IPS-18c (cell line): ENCODE data around the gene VWA8.
"Not testable (repeated sequence)": the region's sequence is repeated elsewhere in the genome, so short reads cannot be mapped to it uniquely, and the experiment has no call there.

ENCODE experiments used
- H3K4me3 ChIP-seq: 2 replicates; pipeline ENCODE4 v1.7.0; 2013; ENCODE audit warnings: low read depth, mild to moderate bottlenecking, low read length, moderate library complexity; ENCODE audit not compliant: insufficient read depth
- H3K9me3 ChIP-seq: one replicate; pipeline ENCODE4 v1.6.1; 2013; ENCODE audit warnings: mild to moderate bottlenecking, low read length, moderate library complexity; ENCODE audit not compliant: control insufficient read depth, insufficient read depth

VWA8 gene

DNA sequence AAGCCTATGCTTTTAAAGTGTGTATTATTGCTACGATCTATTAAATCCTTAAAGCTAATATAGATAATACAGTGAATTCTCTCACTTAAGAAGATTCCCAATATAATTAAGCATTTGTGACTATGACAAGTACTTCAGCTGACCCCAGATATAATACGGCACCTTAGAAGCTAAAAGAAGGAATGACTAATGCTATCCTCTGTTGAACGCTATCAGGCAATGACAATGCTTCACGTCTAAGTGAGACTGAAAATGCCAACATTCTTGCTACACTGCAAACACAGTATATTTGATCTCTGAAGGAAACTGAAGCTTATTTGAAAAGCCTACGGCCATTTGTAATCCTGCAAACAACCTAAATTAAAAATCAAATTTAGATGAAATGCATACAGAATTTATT is 19.7 kb downstream of the VWA8 start:
- H3K9me3 ChIP-seq, result no peaks in the 10 kb centered on the region
- no peak overlapping the region for H3K4me3 ChIP-seq

DNA sequence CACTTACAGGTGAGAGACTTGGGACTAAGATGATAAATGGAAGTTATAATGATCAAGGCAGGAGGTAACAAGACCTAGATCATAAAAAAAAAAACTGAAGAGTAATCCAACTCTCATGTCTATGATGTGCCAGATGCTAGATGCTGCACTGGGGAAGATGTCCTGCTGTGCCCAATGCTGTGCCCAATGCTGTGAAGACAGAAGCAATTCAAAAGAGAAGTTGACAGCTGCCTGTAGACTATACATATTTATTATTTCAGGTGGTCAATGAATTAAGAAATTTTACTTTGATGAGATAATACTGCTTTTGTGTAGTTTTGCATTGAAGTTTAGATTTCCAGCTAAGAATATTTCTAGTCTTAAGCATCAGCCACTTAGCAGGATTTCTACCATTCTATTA is 21.5 kb downstream of the VWA8 start:
- Histone ChIP-seq H3K4me3 (no peak overlapping the region), H3K9me3 (no peaks in the 10 kb centered on the region)

DNA sequence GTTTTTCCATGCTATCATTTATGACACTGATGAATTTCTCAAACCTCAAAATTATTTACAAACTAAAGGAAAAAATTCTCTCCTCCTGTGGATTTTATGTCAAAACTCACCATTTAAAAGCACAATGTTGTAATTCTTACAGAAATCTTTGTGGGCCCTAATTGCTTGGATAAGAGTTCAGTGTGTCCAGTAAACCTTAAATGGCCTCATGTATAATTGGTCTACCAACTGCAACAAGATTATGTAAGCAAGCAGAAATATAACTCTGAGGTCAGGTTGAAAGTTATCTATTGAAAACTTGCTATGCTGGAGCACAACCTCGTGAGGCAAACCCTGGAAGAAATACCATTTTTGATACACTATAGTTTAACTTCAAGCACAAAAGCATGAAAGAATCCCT is 22.0 kb downstream of the VWA8 start:
- H3K4me3 ChIP-seq, result no peak overlapping the region
- no peaks in the 10 kb centered on the region for H3K9me3 ChIP-seq

DNA sequence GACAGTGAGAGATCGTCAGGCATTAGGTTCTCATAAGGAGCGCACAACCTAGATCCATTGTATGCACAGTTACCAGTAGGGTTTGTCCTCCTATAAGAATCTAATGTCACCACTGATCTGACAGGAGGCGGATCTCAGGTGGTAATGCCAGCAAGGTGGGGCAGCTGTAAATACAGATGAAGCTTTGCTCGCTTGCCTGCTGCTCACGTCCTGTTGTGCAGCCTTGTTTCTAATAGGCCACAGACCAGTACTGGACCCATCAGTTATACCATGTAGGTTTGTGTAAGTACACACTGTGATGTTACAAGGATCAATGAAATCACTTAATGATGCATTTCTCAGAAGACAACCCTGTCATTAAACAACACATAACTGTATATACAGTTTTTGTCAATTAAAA is 23.5 kb downstream of the VWA8 start:
- no peaks in the 10 kb centered on the region for H3K9me3 ChIP-seq

DNA sequence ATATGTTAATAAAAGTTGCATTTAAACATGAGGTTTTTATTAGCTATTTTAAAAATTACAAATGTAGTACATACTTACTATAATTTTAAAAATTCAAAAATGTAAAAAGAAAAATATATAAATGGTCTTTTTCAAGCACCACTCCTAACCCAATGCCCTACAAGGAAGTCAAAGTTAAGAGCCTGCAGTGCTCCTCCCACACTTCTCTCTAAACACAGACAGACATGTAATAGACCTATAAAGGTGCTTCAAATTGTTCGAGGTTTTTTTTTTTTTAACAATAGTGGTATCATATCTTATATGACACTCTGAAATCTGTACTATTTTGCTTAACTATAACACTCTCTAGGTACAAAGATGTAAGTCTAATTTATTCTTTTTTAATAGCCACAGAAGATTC is 25.4 kb downstream of the VWA8 start:
- H3K4me3 ChIP-seq, result no peak overlapping the region
- H3K9me3 ChIP-seq, result no peaks in the 10 kb centered on the region

More for the DNA sequence above, 23.5 kb downstream of the VWA8 start:
- no peak overlapping the region for H3K4me3 ChIP-seq

DNA sequence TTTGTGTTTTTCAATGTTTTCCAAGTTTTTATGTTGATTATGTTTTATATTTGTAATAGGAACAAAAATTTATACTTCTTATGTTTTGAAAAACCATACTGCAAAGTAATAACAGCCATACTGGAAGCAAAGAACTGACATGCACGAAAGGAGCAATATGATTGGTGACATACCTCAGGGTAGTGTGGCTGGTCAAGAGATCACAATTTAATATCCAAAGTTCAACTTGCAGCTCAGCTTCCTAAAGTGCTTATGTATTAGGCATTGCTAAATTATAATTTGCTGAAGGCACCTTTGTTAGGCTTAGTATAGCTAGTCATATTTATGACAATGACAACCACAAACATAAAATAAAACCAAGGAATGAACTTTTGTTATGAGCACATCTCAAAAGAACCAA is 25.9 kb downstream of the VWA8 start:
- Histone ChIP-seq H3K4me3 (no peak overlapping the region), H3K9me3 (no peaks in the 10 kb centered on the region)

DNA sequence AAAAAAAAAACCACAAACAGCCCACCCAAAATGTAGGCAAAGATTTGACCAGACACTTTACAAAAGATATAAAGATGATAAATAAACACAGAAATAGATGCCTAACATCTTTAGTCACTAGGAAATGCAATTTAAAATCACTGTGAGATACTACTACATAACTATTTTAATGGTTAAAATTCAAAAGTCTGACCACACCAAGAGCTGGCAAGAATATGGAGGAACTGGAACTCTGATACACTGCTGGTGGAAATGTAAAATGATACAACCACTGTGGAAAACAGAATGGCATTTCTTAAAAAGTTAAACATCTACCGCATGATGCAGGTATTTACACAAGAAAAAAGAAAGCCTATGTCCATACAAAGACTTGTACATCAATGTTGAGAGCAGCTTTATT is 26.8 kb downstream of the VWA8 start:
- H3K9me3 ChIP-seq, result no peaks in the 10 kb centered on the region

DNA sequence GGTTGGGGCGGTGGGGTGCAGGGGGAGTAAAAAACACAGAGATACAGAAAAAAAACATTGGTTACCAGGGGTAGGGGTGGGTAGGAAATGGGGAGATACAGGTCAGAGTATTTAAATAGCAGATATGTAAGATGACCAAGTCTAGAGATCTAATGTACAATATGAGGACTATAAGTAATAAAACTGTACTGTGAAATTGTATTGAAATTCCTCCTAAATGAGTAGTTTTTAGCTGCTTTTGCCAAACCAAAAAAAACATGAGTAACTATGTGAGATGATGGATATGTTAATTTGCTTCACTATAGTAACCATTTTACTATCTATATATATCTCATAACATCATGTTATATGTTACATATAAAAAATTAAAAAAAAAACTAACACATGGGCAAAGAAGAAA is 29.6 kb downstream of the VWA8 start:
- no peaks in the 10 kb centered on the region for H3K9me3 ChIP-seq
- H3K4me3 ChIP-seq, result no peak overlapping the region

More for the DNA sequence above, 26.8 kb downstream of the VWA8 start:
- H3K4me3 ChIP-seq, result no peak overlapping the region

DNA sequence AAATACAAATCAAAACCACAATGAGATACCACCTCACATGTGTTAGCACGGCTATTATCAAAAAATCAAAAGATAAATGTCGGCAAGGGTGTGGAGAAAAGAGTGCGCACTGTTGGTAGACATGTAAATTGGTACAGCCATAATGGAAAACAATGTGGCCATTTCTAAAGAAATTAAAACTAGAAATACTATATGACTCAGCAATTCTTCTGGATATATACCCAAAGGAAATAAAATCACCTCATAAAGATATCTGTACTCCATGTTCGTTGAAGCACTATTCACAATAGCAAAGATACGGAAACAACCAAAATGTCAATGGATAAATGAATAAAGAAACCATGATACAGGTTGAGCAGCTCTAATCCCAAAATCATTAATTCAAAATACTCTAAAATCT is 30.8 kb downstream of the VWA8 start:
- H3K4me3 ChIP-seq, result no peak overlapping the region
- H3K9me3 ChIP-seq, result no peaks in the 10 kb centered on the region

DNA sequence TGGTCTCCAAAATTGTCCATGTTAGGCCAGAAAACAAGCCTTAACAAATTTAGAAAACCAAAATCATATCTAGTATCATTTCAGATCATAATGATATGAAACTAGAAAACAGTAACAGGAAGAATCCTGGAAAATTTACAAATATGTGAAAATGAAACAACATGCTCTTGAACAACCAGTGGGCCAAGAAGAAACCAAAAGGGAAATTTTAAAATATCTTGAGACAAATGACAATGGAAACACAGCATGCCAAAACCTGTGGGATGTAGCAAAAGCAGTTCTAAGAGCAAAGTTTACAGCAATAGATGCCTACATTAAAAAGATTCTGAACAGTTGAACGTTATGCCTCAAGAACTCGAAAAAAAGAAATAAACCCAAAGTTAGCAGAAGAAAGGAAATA is 32.6 kb downstream of the VWA8 start:
- Histone ChIP-seq H3K4me3 (no peak overlapping the region), H3K9me3 (peaks cover 3% of the 10 kb centered on the region)

DNA sequence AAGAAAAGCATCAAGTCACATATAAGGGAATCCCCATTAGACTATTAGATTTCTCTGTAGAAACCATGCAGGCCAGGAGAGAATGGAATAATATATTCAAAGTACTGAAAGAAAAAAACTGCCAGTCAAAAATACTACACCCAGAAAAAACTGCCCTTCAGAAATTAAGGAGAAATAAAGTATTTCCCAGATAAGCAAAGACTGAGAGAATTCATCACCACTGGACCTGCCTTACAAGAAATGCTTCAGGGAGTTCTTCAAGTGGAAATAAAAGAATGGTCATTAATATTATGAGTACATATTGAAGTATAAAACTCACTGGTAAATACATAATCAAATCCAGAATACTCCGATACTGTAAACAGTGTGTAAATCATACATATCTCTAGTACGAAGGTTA is 35.9 kb downstream of the VWA8 start:
- no peak overlapping the region for H3K4me3 ChIP-seq

DNA sequence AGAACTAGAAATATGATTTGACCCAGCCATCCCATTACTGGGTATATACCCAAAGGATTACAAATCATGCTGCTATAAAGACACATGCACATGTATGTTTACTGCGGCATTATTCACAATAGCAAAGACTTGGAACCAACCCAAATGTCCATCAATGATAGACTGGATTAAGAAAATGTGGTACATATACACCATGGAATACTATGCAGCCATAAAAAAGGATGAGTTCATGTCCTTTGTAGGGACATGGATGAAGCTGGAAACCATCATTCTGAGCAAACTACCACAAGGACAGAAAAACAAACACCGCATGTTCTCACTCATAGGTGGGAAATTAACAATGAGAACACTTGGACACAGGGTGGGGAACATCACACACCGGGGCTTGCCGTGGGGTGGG is 38.0 kb downstream of the VWA8 start:
- H3K4me3 ChIP-seq, H3K9me3 ChIP-seq: not testable (repeated sequence)

More for the DNA sequence above, 35.9 kb downstream of the VWA8 start:
- H3K9me3 ChIP-seq, result peaks cover 3% of the 10 kb centered on the region

DNA sequence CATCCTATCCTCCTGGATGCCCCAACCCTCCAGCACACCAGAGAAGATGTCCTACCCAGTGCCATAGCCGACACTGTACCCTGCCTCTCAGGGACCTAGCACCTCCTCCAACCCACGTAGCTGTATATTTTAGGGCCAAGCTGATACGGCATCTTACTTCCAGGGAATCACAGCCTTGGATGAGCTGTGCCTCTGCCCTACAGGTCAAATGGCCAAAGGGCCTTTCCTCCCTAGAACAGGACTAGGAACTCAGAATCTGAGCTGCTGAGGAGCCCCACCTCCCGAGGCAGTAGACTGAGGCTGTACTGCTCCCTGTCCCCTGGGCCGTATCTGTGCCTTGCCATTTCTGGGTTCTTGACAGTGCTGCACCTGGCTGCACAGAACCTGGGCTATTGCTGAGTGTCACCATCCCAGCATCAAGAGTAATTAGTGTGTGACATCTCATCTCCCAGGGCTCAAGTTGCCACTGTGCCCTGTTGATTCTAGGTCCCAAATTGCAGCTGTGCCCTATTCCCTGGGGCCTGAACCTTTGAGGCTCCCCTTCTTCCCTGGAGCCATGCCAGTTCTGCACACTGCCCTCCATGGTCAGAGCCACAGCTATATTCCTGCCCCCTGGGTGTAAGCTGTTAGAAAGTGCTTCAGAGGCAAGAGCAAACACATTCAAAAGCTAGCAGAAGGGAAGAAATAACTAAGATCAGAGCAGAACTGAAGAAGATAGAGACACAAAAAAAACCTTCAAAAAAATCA is 41.0 kb downstream of the VWA8 start:
- no peak overlapping the region for H3K4me3 ChIP-seq
- peaks cover 3% of the 10 kb centered on the region for H3K9me3 ChIP-seq

DNA sequence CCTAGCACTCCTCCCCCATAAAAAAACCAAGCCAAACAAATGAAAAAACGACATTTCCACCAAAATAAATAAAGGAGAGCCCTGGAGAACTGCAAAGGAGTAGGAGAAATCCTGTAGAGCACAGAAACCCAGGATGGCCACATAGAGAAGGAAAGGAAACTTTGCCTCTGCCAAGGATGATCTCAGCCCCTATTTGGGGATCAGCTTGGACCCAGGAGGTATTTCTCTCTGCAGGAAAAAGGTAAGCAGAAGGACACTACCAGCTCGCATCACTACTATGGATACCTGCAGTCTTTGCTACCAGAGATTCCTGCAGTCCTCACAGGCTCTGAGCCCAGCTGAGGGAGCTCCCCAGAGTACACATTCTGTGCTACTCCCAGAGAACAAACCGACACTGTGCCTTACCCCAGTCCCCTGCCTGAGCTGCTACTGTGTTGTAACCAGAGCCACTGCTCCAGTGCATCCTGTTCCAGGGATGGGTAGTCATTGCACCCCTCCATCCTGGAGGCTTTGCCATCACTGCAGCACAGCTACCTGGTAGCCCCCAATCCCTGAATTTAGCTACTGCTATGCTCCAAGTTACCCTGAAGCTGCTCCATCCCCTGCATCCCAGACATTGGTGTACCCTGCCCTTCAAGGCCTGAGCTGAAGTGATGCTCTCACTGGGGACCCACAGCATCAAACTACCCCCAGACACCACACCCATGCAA is 41.7 kb downstream of the VWA8 start:
- peaks cover 3% of the 10 kb centered on the region for H3K9me3 ChIP-seq
- no peak overlapping the region for H3K4me3 ChIP-seq

DNA sequence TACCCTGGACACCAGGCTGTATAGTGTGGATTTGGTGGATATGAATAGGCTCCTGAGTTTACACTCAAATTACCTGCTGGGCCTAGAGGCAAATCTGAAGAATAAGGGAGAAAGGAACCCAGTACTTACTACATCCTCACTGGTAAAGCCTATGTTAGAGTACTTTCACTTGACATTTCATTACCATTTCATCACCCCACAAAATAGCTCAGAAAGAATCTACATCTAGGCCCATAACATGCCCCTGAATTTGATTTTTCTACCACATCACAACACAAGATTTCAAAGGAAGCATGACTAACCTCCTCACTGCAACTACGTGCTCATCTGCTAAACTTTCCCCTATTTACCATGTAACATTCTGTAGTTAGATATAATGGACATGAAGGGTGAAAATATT is 43.3 kb downstream of the VWA8 start:
- Histone ChIP-seq H3K9me3 (no peaks in the 10 kb centered on the region), H3K4me3 (no peak overlapping the region)

DNA sequence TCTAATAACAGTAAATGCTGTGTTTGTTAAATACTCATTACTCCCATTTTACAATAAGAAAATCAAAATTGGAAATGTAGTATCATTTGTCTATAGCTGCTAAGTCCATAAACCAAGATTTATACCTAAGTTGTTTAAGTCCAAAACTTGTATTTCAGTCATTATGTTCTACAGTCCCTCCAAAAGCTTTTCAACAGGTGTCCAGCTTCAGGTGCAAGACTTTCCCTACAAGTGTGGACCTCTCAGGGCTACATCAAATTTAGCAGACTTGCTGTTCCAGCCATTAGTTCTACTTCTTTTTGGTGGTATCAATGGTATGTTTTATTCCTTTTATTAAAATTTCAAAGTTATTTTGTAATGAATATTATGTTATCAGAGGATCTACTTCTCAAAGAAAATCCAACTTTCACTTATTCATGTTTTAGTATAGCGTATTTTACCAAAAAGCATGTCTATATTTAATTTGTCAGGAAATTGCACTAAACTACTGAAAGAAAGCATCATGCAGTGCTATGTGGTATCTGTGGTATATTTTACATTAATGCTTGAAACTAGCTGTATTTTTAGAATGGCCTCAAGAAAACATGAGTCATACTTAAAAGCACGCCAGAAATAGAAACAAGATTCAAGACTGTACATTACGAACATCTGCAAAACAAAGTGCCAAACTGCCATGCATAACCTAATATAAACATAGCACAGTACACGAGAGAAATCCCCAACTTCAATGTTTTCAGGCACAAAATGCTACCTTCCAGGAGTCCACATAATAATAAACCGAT is 44.5 kb downstream of the VWA8 start:
- Histone ChIP-seq H3K4me3 (no peak overlapping the region), H3K9me3 (no peaks in the 10 kb centered on the region)

DNA sequence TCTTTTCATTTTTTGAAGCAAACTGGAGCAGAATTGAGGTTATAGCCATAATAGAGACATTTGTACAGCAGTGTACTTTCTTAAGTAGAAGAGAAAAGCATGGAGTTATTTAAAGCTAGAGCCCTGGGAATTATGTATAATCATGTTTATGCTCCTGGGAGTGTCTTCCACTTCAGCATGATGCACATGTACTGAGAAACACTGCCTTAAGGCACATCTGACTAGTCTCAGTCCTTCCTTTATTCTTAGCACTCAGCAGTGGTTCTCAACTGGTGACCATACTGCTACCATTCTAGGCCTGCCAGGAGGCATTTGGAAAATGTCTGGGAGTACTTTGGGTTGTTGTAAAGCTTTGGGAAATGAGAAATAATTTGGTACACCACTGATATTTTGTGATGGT is 45.8 kb downstream of the VWA8 start:
- no peak overlapping the region for H3K4me3 ChIP-seq
- H3K9me3 ChIP-seq, result no peaks in the 10 kb centered on the region

DNA sequence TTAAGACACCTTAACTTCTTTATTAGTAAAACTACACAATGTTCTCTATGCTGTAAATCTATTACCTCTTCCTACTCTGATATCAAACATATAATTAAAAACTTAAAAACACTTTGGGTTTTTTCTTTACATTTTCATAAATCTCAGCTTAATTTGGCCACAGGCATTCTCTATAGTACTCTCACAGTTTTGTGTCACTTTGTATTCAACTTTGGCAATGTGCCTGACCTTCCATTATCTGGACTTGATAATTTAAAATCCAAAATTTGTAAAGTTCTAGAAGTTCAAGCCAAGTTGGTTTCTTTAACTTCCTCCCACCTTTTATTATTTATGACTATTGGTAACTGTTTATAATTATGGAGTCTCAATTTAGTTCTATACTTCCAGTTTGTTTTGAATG is 46.4 kb downstream of the VWA8 start:
- no peak overlapping the region for H3K4me3 ChIP-seq
- no peaks in the 10 kb centered on the region for H3K9me3 ChIP-seq
